ENCODE measurements around the gene DNAAF5.

DNA sequence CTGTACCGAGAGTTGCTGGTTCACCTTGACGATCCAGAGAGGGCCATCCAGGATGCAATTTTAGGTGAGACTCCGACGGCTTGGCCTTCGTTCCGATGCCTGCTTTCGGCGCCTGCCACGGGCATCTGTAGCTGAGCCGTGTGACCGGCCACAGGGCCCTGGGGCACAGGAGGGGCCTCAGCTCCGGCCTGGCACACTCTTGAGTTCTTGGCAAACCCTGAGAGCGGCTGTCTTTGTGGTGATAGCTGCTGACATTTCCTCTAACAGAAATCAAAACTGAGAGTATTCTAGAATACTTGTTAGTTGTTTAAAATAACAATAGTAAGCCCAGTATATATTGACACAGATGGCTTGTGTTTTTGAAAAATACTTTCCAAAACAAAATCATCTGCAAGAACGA is 53.6 kb downstream of the DNAAF5 start:
- no peak for TF ChIP-seq POLR2A (IDR thresholded peaks at IDR 0.05)
- TF ChIP-seq CTCF (IDR thresholded peaks at IDR 0.05), result no peak

Data from body of pancreas (tissue), 4 donors.